Activated T-cell treated with anti-CD3 and anti-CD28 coated beads, Interleukin-2, amount 50 U/mL, for 4 hours (primary cell): ENCODE data around the gene ACER3. TPM values are rescaled to one million over a fixed set of nuclear protein-coding genes. Genes with fewer than 3 reads are reported as not detected.
"Not testable (repeated sequence)": the region's sequence is repeated elsewhere in the genome, so short reads cannot be mapped to it uniquely, and the experiment has no call there.

ENCODE experiments used
- ATAC-seq, 2 donors: fragments of 200-7000 bp; cut with Tn5 transposase; one replicate each; pipeline ENCODE4 v1.10.0; 2021
- DNase-seq: peaks from one replicate; pipeline ENCODE4 v3.0.0-alpha.2; 2020
- H3K27me3 Mint-ChIP-seq: one replicate; pipeline ENCODE4 v1.8.0; 2021; ENCODE audit warnings: low read depth, mixed read lengths
- H3K36me3 Mint-ChIP-seq: one replicate; pipeline ENCODE4 v1.8.0; 2022; ENCODE audit warnings: mixed read lengths; ENCODE audit not compliant: insufficient read depth
- H3K4me1 Mint-ChIP-seq: one replicate; pipeline ENCODE4 v1.8.0; 2021; ENCODE audit warnings: low read depth, mixed read lengths
- H3K4me3 Mint-ChIP-seq: one replicate; pipeline ENCODE4 v1.8.0; 2021; ENCODE audit warnings: mild to moderate bottlenecking, moderate library complexity, mixed read lengths
- H3K9me3 Mint-ChIP-seq: one replicate; pipeline ENCODE4 v1.8.0; 2021; ENCODE audit warnings: mixed read lengths
- total RNA-seq, 3 donors: library from RNA; stranded (reverse); gene quantifications; one replicate each; pipeline ENCODE4 v1.2.1, GENCODE V29; 2021

ACER3 gene
- total RNA-seq, 3 donors from 2014 or later, result 7.8 to 10.3 (median 10.2) TPM

- Mint-ChIP-seq H3K4me3 (no peak overlapping the region), H3K27me3 (no peaks in the 10 kb centered on the region), H3K4me1 (no peaks in the 10 kb centered on the region), H3K36me3 (no peaks in the 10 kb centered on the region), H3K9me3 (peaks cover 8% of the 10 kb centered on the region)
- no peak for DNase-seq
- ATAC-seq, result no peak
These were observed 199.1 kb downstream of the ACER3 start for GRCh38 chr11:77059806-77060205.

- Mint-ChIP-seq H3K4me3 (no peak overlapping the region), H3K36me3 (no peaks in the 10 kb centered on the region), H3K27me3 (no peaks in the 10 kb centered on the region), H3K4me1 (no peaks in the 10 kb centered on the region), H3K9me3 (peaks cover 8% of the 10 kb centered on the region)
- no peak for ATAC-seq
- DNase-seq, result no peak
These were observed 199.5 kb downstream of the ACER3 start for GRCh38 chr11:77060234-77060633.

- not testable (repeated sequence) for H3K4me3 Mint-ChIP-seq, H3K9me3 Mint-ChIP-seq, H3K36me3 Mint-ChIP-seq, DNase-seq, ATAC-seq, H3K4me1 Mint-ChIP-seq, H3K27me3 Mint-ChIP-seq
These were observed 200.5 kb downstream of the ACER3 start for GRCh38 chr11:77061258-77061657.

GRCh38 chr11:77062924-77063323 is 202.2 kb downstream of the ACER3 start:
- ATAC-seq (no peak), DNase-seq (no peak)
- Mint-ChIP-seq H3K27me3 (no peaks in the 10 kb centered on the region), H3K4me3 (no peak overlapping the region), H3K4me1 (peaks cover 6% of the 10 kb centered on the region), H3K9me3 (peaks cover 3% of the 10 kb centered on the region), H3K36me3 (no peaks in the 10 kb centered on the region)

GRCh38 chr11:77063407-77063806 is 202.7 kb downstream of the ACER3 start:
- Mint-ChIP-seq H3K4me1 (peaks cover 6% of the 10 kb centered on the region), H3K27me3 (no peaks in the 10 kb centered on the region), H3K4me3 (no peak overlapping the region), H3K9me3 (peaks cover 3% of the 10 kb centered on the region), H3K36me3 (no peaks in the 10 kb centered on the region)
- ATAC-seq, result no peak
- no peak for DNase-seq

GRCh38 chr11:77063861-77064260 is 203.1 kb downstream of the ACER3 start:
- Mint-ChIP-seq H3K27me3 (no peaks in the 10 kb centered on the region), H3K4me3 (no peak overlapping the region), H3K4me1 (peaks cover 6% of the 10 kb centered on the region), H3K9me3 (peaks cover 3% of the 10 kb centered on the region), H3K36me3 (no peaks in the 10 kb centered on the region)
- DNase-seq (no peak), ATAC-seq (no peak)

- Mint-ChIP-seq H3K27me3 (no peaks in the 10 kb centered on the region), H3K9me3 (peaks cover 3% of the 10 kb centered on the region), H3K4me3 (peak overlapping the region; percentile 14), H3K36me3 (no peaks in the 10 kb centered on the region), H3K4me1 (peaks cover 6% of the 10 kb centered on the region)
- ATAC-seq (no peak), DNase-seq (no peak)
These were observed 204.0 kb downstream of the ACER3 start for GRCh38 chr11:77064648-77065217.

GRCh38 chr11:77065878-77066228 is 205.1 kb downstream of the ACER3 start:
- Mint-ChIP-seq H3K4me3 (peak overlapping the region; percentile 82), H3K4me1 (peaks cover 6% of the 10 kb centered on the region), H3K9me3 (peaks cover 3% of the 10 kb centered on the region), H3K27me3 (no peaks in the 10 kb centered on the region), H3K36me3 (no peaks in the 10 kb centered on the region)
- peak in 1 of 2 donors; percentile 2 for ATAC-seq
- DNase-seq, result no peak

GRCh38 chr11:77066229-77067042 is 205.7 kb downstream of the ACER3 start, which contains the start of gene CAPN5:
CAPN5 (plus strand) TSS chr11:77066971; CDS start chr11:77084887, 17,916 bp downstream.
- DNase-seq (peak; percentile 79), ATAC-seq (peak; percentile 93 to 95)
- Mint-ChIP-seq H3K27me3 (no peaks in the 10 kb centered on the region), H3K4me3 (peak within 1 kb of the TSS; percentile 82), H3K4me1 (peaks cover 6% of the 10 kb centered on the region), H3K36me3 (no peaks in the 10 kb centered on the region), H3K9me3 (peaks cover 3% of the 10 kb centered on the region)

GRCh38 chr11:77067861-77068443 is 207.2 kb downstream of the ACER3 start:
- H3K4me1 Mint-ChIP-seq, result peaks cover 16% of the 10 kb centered on the region
- ATAC-seq (no peak), DNase-seq (no peak)
- no peaks in the 10 kb centered on the region for H3K9me3 Mint-ChIP-seq
- no peaks in the 10 kb centered on the region for H3K27me3 Mint-ChIP-seq
- H3K36me3 Mint-ChIP-seq, result no peaks in the 10 kb centered on the region
- H3K4me3 Mint-ChIP-seq, result peak overlapping the region; percentile 73

- H3K27me3 Mint-ChIP-seq, result no peaks in the 10 kb centered on the region
- DNase-seq, result no peak
- H3K4me1 Mint-ChIP-seq, result peaks cover 20% of the 10 kb centered on the region
- no peak for ATAC-seq
- H3K4me3 Mint-ChIP-seq, result peak overlapping the region; percentile 43
- H3K9me3 Mint-ChIP-seq, result no peaks in the 10 kb centered on the region
- H3K36me3 Mint-ChIP-seq, result no peaks in the 10 kb centered on the region
These were observed 208.0 kb downstream of the ACER3 start for GRCh38 chr11:77068457-77069335.

GRCh38 chr11:77069336-77069968 is 208.7 kb downstream of the ACER3 start:
- Mint-ChIP-seq H3K36me3 (no peaks in the 10 kb centered on the region), H3K4me1 (peaks cover 20% of the 10 kb centered on the region), H3K27me3 (no peaks in the 10 kb centered on the region), H3K9me3 (no peaks in the 10 kb centered on the region), H3K4me3 (no peak overlapping the region)
- ATAC-seq (no peak), DNase-seq (no peak)

GRCh38 chr11:77069969-77070582 is 209.4 kb downstream of the ACER3 start:
- Mint-ChIP-seq H3K4me1 (peaks cover 20% of the 10 kb centered on the region), H3K27me3 (no peaks in the 10 kb centered on the region), H3K9me3 (no peaks in the 10 kb centered on the region), H3K36me3 (no peaks in the 10 kb centered on the region), H3K4me3 (no peak overlapping the region)
- DNase-seq, result no peak
- ATAC-seq, result no peak
